EL (cell line): ENCODE measurements around the gene CRIP2.

Source experiments
- DNase-seq: peaks from one replicate; pipeline ENCODE4 v3.0.0-alpha.2; 2016

Gene CRIP2

DNA sequence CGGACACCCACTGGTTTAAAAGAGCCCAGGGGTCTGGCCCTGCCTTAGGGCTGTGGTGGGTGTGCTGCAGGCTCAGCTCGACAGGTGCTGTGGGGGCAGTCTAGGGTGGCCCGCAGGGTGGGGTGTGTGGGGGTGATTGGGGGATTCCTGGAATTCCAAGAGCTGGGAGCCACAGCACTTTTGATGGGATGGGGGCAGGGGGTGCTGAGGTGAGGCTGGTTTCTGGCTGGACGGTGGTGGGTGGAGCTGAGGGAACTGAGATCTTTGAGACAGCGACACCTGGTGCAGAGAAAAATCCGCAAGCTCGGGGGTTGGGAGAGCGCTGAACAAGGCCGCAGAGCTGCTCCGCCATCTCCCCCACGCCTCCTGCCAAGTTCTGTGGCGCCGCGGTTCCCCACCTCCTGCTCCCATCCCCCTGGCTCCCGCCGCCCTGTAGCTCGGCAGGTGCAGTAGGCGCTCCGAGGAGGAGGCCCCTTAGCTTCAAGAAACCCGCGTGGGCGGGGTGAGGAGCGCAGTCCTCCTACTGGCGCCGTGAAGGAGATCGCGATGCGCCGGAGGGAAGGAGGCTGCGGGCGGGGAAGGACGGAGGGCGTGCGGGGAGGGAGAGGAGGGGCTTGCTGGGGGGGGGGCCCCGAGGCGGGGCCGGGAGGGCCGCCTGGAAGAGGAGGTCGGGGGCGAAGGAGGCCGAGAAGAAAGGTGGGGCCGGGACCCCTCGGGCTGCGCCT is 15.1 kb downstream of the CRIP2 start:
- DNase-seq: peak; percentile 81

- DNase-seq: no peak
These were observed 15.6 kb downstream of the CRIP2 start for GRCh38 chr14:105490267-105490571.

DNA sequence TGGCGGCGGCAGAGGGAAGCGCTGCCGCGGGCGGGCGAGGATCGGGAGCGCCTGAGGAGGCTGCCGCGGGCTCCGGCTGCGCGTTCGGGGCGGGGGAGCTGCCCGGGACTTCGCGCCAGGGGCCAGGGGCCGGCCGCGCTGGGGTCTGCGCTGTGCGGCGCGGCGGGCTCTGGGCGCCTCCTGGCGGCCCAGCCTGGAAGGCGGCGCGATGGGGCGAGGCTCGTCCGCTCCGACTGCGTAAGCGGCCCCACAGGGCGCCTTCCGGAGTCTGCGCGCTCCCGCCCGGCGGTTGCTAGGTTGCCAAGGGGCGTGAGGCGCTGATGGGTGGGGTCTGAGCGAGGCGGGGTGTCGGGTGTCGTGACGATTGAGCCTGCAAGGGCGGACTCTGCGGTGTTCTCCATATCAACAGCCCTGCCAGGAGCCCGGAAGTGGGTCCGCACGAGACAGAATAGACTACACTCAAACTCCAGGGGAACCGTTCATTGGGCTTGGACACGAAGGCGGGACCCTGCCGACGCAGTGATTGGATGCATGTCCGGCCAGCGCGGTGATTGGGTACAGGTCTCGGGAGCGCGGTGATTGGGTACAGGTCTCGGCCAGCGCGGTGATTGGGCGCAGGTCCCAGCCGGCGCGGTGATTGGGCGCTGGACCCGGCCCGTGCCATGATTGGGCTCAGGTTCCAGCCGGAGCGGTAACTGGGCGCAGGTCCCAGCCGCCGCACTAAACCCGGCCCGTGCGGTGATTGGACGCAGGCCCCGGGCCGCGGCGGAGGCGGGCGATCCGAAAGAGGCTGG is 16.1 kb downstream of the CRIP2 start, which contains the start of gene TEDC1:
Gene TEDC1, plus strand, starts transcription at position 675 of the 794 bp plus-strand sequence. CDS start 130 bp downstream, outside the sequence.
- DNase-seq: peak; percentile 100

DNA sequence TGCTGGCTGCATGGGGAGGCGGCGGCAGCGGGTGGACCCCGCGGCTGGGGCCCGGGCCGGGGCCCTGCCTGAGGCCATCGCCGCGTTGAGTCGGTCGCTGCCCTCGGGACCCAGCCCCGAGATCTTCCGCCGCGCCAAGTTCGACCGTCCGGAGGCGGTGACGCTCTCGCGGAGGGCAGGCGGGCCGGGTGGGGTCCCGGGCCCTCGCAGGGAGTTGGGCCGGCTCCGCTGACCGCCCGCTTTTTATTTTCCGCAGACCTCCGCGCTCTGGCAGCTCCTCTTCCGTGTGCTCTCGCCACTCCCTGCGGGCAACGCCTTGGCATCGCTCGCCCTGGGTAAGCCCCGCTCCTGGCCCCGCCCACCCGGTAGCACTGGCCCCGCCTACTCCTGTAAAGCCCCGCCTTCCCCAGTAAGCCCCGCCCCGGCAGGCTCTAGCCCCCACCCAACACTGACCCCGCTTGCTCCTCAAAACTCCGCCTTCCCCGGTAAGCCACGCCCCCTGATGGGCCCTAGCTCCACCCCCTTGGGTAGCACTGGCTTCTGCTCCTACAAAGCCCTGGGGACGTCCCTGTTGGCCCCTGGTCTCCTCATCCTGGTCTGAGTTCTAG is 16.8 kb downstream of the CRIP2 start:
- DNase-seq: peak; percentile 79

DNA sequence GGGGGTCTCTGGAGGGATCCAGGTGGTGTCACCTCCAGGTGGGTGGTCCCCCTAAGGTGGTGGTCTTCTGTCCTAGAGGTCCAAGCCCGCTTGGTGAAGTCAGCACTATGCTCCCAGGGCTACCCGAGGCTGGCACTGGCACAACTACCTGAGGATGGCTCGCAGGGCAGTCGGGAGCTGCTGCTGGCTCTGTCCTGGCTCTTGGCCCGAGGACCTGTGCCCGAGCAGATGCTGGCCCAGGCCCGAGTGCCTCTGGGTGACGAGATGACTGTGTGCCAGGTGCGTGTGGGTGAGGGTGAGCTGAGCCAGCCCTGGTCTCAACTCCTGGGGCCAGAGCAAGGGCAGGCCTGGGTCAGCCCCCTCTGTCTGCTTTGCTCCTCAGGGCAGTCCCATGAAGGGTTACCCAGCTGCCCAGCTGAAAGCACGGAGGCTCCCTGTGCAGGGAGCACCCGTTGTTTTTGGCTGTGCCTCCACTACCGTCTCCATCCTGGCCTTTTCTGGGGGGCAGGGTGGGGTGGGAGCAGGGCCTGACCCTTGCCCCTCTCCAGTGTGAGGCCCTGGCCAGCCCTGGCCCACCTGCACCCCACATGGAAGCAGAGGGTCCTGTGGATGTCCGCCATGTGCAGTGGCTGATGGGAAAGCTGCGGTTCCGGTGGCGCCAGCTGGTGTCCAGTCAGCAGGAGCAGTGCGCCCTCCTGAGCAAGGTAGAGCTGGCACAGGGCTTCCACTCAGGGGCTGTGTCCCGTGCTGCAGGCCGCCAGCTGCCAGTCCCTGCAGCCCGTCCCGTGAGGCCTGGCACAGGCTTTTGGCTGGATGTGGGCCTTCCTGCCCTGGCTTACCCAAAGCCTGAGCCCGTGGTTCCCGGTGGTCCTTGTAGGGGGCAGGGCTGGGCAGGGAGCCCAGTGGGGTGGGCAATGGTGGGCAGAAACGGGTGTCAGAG is 17.7 kb downstream of the CRIP2 start:
- DNase-seq: no peak

DNA sequence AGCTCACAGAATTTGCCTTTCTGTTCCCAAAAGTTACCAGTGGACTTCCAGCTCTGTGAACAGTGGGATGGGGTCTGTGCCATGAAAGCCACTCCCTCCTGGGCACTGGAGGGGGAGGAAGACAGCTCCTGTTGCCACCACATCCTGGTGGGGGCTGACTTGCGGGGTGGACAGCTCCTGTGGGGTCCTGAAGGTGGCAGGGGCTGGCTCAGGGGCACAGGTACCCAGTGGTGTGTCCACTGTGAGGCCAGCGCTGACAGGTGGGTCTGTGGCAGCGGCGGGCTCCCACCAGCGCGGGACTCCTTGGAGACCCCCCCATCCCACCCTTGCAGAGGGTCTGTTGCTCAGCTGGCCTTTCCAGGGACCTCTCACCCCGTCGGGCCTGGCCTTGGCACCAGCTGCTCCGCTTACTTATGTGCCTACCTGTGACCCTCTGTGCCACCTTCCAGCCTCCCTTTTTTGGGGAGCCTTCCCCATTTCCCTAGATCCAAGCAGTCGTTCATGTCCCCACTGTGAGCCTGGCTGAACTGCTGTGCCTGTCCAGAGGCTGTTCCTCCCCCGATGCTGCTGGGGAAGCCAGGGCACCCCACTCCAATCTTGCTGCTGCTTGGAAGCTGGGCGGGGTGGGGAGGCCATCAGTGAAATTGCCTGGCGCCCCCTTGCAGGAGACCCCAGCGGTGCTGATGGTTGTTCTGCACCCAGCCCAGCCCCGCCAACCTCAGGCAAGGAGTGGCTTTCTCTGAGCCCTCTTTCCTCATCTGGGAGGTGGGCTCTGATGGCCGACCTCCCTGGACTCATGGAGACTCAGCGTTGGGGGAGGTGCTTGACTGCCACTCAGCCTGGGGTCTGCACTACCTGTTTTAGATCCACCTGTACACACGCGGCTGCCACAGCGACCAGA is 18.6 kb downstream of the CRIP2 start:
- DNase-seq: no peak

DNA sequence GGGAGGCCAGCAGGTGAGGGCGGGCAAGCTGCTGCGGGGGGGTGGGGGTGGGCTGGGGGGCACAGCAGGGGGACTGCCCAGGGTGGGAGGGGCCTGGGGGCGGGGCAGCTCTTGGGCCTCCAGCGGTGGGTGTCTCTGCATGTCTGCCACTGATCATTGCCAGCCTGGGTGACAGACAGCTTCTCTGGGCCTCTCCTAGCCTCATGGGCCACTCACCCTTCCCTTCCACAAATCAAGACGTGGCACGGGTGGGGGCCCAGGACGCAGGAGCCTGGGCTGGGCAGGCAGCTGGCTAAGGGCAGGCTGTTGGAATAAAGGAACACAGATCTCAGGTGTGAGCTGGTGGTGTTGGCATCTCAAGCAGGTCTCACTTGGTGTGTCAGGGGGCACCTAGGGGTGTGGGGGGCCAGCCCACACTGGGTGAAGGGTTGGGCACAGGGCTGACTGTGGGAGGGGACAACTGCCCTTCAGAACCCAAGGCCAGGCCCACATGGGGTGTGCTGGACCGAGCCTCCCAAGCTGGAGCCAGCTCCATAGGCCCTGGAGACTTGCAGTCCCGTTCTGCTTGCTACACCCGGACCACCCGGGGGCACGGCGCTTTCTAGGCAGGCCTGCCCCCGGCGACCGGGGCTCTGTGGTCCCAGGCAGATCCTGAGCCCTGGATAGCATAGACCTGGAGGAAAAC is 19.4 kb downstream of the CRIP2 start:
- DNase-seq: no peak

DNA sequence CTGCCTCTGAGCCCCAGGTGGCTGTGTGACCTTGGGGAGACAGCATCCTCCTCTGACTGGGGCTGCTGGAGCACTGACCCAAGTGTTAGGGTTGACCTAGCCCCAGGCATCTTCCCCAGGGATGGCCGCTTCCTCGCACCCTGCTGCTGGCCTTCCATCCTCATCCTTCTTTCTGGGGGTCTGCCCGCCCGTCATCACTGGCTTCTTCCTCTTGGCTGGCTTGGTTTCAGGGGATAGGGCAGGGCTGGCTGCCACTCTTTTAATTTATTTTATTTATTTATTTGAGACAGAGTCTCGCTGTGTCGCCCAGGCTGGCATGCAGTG is 19.9 kb downstream of the CRIP2 start:
- DNase-seq: no peak

GRCh38 chr14:105495101-105495989 is 20.7 kb downstream of the CRIP2 start:
- DNase-seq: no peak

- no peak for DNase-seq
These were observed 21.6 kb downstream of the CRIP2 start for GRCh38 chr14:105495990-105496830.

DNA sequence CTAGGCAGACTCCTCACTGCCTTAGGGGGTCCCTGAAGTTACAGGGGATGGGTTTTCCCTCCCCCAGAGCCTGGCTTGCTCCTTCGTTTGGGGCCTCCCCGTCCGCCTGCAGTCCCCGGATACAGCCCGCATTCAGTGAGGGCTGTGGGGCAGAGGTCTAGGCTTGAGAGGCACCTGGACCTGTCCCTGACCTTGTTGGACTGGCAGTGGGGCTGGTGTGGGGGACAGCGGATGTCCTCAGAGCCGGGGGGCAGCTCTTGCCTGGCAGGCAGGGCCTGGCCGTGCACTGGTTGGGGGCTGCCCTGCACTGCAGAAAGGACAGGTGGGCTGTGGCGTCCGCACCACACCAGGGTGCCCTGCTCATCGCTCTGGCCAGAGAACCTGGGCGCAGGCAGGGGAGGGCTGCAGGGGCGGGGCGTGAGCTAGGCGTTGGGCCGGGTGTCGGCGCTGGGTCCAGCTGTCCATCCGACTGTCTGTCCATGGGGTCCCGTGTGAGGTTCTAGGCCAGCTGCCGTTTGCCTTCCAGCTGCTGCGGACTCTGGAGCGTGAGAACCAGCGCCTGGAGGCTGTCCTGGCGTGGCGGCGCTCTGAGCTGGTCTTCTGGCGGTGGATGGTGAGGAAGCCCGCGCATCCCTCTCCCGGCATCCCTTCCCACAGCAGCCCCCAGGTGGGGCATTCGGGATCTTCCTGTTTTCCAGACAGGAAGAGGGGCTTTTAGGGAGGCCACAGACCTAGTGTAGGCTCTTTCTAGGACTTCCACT is 22.4 kb downstream of the CRIP2 start:
- DNase-seq: no peak

- DNase-seq: no peak
These were observed 23.2 kb downstream of the CRIP2 start for GRCh38 chr14:105497671-105498429.

DNA sequence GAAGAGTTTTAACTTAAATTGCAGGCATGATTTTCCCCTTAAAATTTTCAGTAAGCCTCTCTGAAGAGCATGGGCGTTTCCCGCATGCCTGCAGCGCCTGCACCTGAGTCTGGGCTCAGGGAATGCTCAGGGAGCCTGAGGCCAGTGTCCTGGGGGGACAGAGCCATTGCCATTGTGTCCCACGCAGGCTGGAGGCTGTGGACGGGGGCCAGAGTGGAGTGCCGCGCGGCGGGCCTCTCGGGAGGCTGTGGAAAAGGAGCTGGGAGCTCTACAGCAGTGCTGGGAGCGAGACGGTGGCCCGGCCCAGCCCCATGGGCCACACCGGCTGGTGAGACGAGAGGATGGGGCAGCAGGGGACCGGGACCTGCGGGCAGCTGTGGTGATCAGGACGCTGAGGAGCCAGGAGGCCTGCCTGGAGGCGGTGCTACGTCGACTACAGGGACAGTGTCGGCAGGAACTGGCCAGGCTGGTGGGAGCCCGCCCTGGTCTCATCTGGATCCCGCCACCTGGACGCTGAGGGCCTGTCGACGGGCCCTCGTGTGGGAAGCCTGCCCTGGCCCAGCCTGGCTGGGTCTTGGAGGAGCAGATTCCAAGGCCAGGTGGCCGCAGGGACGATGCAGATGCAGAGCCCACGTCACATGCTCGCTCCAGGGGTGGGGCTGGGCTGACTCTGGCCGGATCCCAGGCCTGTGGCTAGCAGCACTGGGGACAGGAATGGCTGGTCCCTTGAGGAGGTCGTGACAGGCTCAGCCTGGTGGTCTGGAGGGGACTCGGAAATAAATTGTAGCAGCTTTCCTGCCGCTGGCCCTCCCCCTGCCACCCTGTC is 24.0 kb downstream of the CRIP2 start:
- DNase-seq: no peak

GRCh38 chr14:105499256-105500035 is 24.8 kb downstream of the CRIP2 start:
- no peak for DNase-seq

GRCh38 chr14:105500036-105500725 is 25.6 kb downstream of the CRIP2 start:
- DNase-seq: no peak
